ENCODE data around the gene TMEM108. TPM values are rescaled to one million over a fixed set of nuclear protein-coding genes. Genes with fewer than 3 reads are reported as not detected.

The TMEM108 gene
- total and polyA plus RNA-seq, 2 of the 4 experiments (the other 2 are of a cell fraction), result 0.18 to 2.2 TPM

DNA sequence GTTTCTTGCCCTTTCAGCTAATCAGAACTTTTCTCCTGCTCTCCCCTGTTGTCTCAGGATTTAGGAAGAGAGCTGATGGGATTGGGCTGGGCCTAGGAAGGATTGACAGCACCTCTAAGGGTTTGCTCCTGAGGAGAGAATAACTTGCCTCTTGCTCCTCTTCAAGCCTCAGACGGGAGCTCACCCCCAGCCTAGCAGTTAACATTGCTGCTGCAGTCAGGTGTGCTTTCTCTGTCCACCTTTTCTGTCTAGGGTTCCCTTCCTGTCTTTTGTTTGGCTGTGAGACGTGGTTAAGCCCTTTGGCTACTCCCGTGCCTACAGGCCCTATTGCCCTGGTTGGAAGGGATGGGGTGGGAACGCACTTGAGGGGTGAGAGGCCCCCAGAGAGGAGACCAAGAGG lies 20.1 kb downstream of the TMEM108 start:
- H3K9ac ChIP-seq (ENCODE audit: low read depth, low read length), result no peak overlapping the region
- H2AK9ac ChIP-seq (replicated peaks; ENCODE audit: low read depth, low read length, poor library complexity), result no peak overlapping the region
- no peak overlapping the region for H3K27ac ChIP-seq (ENCODE audit: insufficient read depth, low read length)
- H3K9me3 ChIP-seq (ENCODE audit: control insufficient read depth, insufficient read depth, low read length), result no peaks in the 10 kb centered on the region
- 0 out of 2 replicates have a peak, but pooled peaks cover 2% of the 10 kb centered on the region for H3K9me1 ChIP-seq (ENCODE audit: insufficient read depth, low read length)
- no peak overlapping the region for H2BK20ac ChIP-seq (ENCODE audit: low read depth, low read length)
- H2BK15ac ChIP-seq (ENCODE audit: low read depth, low read length), result no peak overlapping the region
- ChIA-PET POLR2A (ENCODE audit: unreplicated experiment) (no interaction called here), CTCF (no interaction called here)
- no peak overlapping the region for H3K4me3 ChIP-seq (ENCODE audit: insufficient read depth, low read depth, low read length)
- no peak overlapping the region for H2BK5ac ChIP-seq (ENCODE audit: low read depth, low read length, poor library complexity, severe bottlenecking)
- H2AK5ac ChIP-seq (ENCODE audit: low read depth, low read length), result no peak overlapping the region
- intact Hi-C loops (cut with micrococcal nuclease), result no loop called here
- no peak overlapping the region for H4K5ac ChIP-seq (ENCODE audit: low read depth, low read length)
- DNase-seq, result no peak
- H4K20me1 ChIP-seq (ENCODE audit: insufficient read depth, low read length), result no peaks in the 10 kb centered on the region
- in situ Hi-C loops (cut with MboI; ENCODE audit: low sequenced_read_pairs), result no loop called here
- ATAC-seq (ENCODE audit: low read depth), result no peak
- no peak overlapping the region for H3K4me2 ChIP-seq (ENCODE audit: low read depth, low read length)
- H3K36me3 ChIP-seq (ENCODE audit: control insufficient read depth, insufficient read depth, low read length), result no peaks in the 10 kb centered on the region
- no peak overlapping the region for H4K91ac ChIP-seq (ENCODE audit: insufficient read depth, low read depth, low read length)
- dilution Hi-C loops (cut with HindIII; ENCODE audit: low sequenced_read_pairs, unreplicated experiment), result no loop called here
- H3K27me3 ChIP-seq (ENCODE audit: control insufficient read depth, insufficient read depth, low read length), result peaks cover 2% of the 10 kb centered on the region; the same call in 1 of the 2 replicates
- no peak overlapping the region for H3K23ac ChIP-seq (ENCODE audit: low read depth, low read length)
- H2AFZ ChIP-seq (replicated peaks; ENCODE audit: low read length, poor library complexity), result no peak overlapping the region
- no peak overlapping the region for H3K14ac ChIP-seq (replicated peaks; ENCODE audit: low read depth, low read length)
- no peaks in the 10 kb centered on the region for H3K79me1 ChIP-seq (ENCODE audit: low read depth in 1 of 2, low read length in 2 of 2)
- H3K4me1 ChIP-seq (ENCODE audit: control insufficient read depth, insufficient read depth, low read length), result no peaks in the 10 kb centered on the region
- H2BK120ac ChIP-seq (ENCODE audit: low read depth, low read length), result no peak overlapping the region
- no peak overlapping the region for H4K8ac ChIP-seq (ENCODE audit: low read depth in 2 of 2, low read length in 2 of 2)
- no peak overlapping the region for H3K56ac ChIP-seq (ENCODE audit: extremely low read depth, insufficient read depth, low read length)
- H3K18ac ChIP-seq (ENCODE audit: low read depth, low read length), result no peak overlapping the region
- BruUV-seq (replicated peaks), result no TSS peak
- H3K4ac ChIP-seq (ENCODE audit: low read depth, low read length), result no peak overlapping the region
- WGBS, 2 experiments (ENCODE audit: extremely low coverage in 2 of 2, insufficient read length in 1 of 2), result no CpG with 5 or more reads among the region's 4 CpGs
- TF ChIP-seq, protein P1, sequence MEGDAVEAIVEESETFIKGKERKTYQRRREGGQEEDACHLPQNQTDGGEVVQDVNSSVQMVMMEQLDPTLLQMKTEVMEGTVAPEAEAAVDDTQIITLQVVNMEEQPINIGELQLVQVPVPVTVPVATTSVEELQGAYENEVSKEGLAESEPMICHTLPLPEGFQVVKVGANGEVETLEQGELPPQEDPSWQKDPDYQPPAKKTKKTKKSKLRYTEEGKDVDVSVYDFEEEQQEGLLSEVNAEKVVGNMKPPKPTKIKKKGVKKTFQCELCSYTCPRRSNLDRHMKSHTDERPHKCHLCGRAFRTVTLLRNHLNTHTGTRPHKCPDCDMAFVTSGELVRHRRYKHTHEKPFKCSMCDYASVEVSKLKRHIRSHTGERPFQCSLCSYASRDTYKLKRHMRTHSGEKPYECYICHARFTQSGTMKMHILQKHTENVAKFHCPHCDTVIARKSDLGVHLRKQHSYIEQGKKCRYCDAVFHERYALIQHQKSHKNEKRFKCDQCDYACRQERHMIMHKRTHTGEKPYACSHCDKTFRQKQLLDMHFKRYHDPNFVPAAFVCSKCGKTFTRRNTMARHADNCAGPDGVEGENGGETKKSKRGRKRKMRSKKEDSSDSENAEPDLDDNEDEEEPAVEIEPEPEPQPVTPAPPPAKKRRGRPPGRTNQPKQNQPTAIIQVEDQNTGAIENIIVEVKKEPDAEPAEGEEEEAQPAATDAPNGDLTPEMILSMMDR (conservative IDR thresholded peaks at IDR 0.05; ENCODE audit: low read depth, low read length), result no peak
- no peak for TF ChIP-seq RAD21 (IDR thresholded peaks at IDR 0.05; ENCODE audit: low read length)
